A549 (cell line): ENCODE measurements around the gene TGOLN2.

ENCODE experiments used
- BCL3 ChIP-seq: fragments of >200 bp; sonication (Bioruptor Twin); formaldehyde crosslinking; IDR thresholded peaks from 3 replicates; pipeline ENCODE4 v1.6.1; 2016
- CBX2 ChIP-seq: fragments of 200-600 bp; sonication (generic); IDR thresholded peaks from 2 replicates; pipeline ENCODE4 v1.6.1; 2016; ENCODE audit warnings: low read depth, mild to moderate bottlenecking, borderline replicate concordance
- CTCF ChIP-seq: fragments of >200 bp; sonication (Bioruptor Twin); formaldehyde crosslinking; IDR thresholded peaks from 3 replicates; pipeline ENCODE4 v1.5.1; 2016
- ELK1 ChIP-seq: fragments of 150-350 bp; IDR thresholded peaks from 2 replicates; pipeline ENCODE4 v1.6.1; 2014; ENCODE audit warnings: low read depth, mild to moderate bottlenecking, low read length
- HDAC2 ChIP-seq: fragments of 200-600 bp; sonication (generic); IDR thresholded peaks from 2 replicates; pipeline ENCODE4 v1.6.1; 2016
- HEYL ChIP-seq: fragments of 250-450 bp; sonication (Bioruptor Pico); IDR thresholded peaks from 2 replicates; pipeline ENCODE4 v1.8.0; 2021; ENCODE audit warnings: mild to moderate bottlenecking, moderate library complexity
- JUNB ChIP-seq: fragments of >200 bp; sonication (Bioruptor Twin); formaldehyde crosslinking; IDR thresholded peaks from 2 replicates; pipeline ENCODE4 v1.6.1; 2016
- POLR2A ChIP-seq: IDR thresholded peaks from 2 replicates; pipeline ENCODE4 v1.6.1; 2012; ENCODE audit warnings: mild to moderate bottlenecking, low read length
- RAD21 ChIP-seq, 2 experiments: fragments of >200 bp in 1 of 2; sonication (Bioruptor Twin) in 1 of 2; formaldehyde crosslinking in 1 of 2; IDR thresholded peaks in 1 of 2; conservative IDR thresholded peaks in 1 of 2; 2 replicates in 1 of 2; 3 replicates in 1 of 2; pipeline ENCODE4 v1.6.1; 2012 to 2018; ENCODE audit warnings: inconsistent platforms in 1 of 2
- REST ChIP-seq: fragments of 200-600 bp; sonication (generic); IDR thresholded peaks from 2 replicates; pipeline ENCODE4 v1.6.1; 2016; ENCODE audit warnings: antibody characterized with exemption, mild to moderate bottlenecking, moderate library complexity
- RNF2 ChIP-seq: fragments of 200-600 bp; sonication (generic); IDR thresholded peaks from 2 replicates; pipeline ENCODE4 v1.6.1; 2016; ENCODE audit warnings: low read depth, mild to moderate bottlenecking, antibody characterized with exemption, moderate library complexity, borderline replicate concordance
- SMC3 ChIP-seq: fragments of >200 bp; sonication (Bioruptor Twin); formaldehyde crosslinking; IDR thresholded peaks from 3 replicates; pipeline ENCODE4 v1.6.1; 2018; ENCODE audit warnings: inconsistent platforms
- USF2 ChIP-seq: fragments of 450-650 bp; IDR thresholded peaks from 2 replicates; pipeline ENCODE4 v1.6.1; 2014; ENCODE audit warnings: antibody characterized with exemption

GRCh38 chr2:85288244-85288725, 39.5 kb downstream of the TGOLN2 start:
- TF ChIP-seq CTCF (no peak), BCL3 (no peak), REST (no peak), USF2 (no peak), RAD21 (conservative IDR thresholded peaks at IDR 0.05 in 1 of 2, IDR thresholded peaks at IDR 0.05 in 1 of 2) (no peak), ELK1 (no peak), RNF2 (no peak), HDAC2 (no peak), CBX2 (no peak), HEYL (CRISPR knock-in tag) (no peak), POLR2A (no peak), JUNB (peak; percentile 37), SMC3 (no peak)
